Gastroesophageal sphincter (tissue), 3 donors: ENCODE data around the gene GRAMD1A.

Experiments used
- CTCF ChIP-seq, 4 experiments: fragments of 200-600 bp in 2 of 4; fragments of 450-650 bp in 2 of 4; sonication (generic) in 1 of 4; IDR thresholded peaks; one replicate each; pipeline ENCODE4 v1.5.1; 2017 to 2019; ENCODE audit warnings: antibody characterized with exemption in 4 of 4, mild to moderate bottlenecking in 2 of 4, moderate library complexity in 2 of 4
- POLR2A ChIP-seq, 2 donors: fragments of 450-650 bp; IDR thresholded peaks; one replicate each; pipeline ENCODE4 v1.6.1; 2017; ENCODE audit warnings: antibody characterized with exemption in 2 of 2, mild to moderate bottlenecking in 2 of 2, moderate library complexity in 1 of 2

- TF ChIP-seq CTCF (IDR thresholded peaks at IDR 0.05), result no peak
- no peak for TF ChIP-seq POLR2A (IDR thresholded peaks at IDR 0.05)
Measured at GRCh38 chr19:34985249-34986022, 14.7 kb upstream of the GRAMD1A start.
